OCI-LY7 (cell line): ENCODE results near the gene ARHGAP24. TPM values are rescaled to one million over a fixed set of nuclear protein-coding genes. Genes with fewer than 3 reads are reported as not detected.

Source experiments
- BruUV-seq: library from RNA; stranded (reverse); fragments of 400-500 nt; replicated peaks from 2 replicates; lab custom pipeline; 2021; lab: Mats Ljungman, UMichigan
- CTCF ChIA-PET: fragments of 300-600 bp; sonication (Branson Sonifier 250); formaldehyde crosslinking; loops from one replicate; lab custom pipeline; 2022; ENCODE audit warnings: antibody characterized with exemption; ENCODE audit not compliant: unreplicated experiment; lab: Charles Lee
- POLR2A ChIA-PET: fragments of 300-600 bp; sonication (Branson Sonifier 250); formaldehyde crosslinking; loops from one replicate; lab custom pipeline; 2022; ENCODE audit warnings: antibody characterized with exemption; lab: Charles Lee
- DNase-seq: peaks from one replicate; pipeline ENCODE4 v3.0.0-alpha.2; 2015; ENCODE audit warnings: low spot score
- H2AFZ ChIP-seq: fragments of 200-600 bp; sonication (generic), shearing (Covaris generic); 2 replicates; pipeline ENCODE4 v1.6.1; 2014; ENCODE audit warnings: mild to moderate bottlenecking, antibody characterized with exemption, low read length, moderate library complexity
- H3K27ac ChIP-seq: fragments of 200-600 bp; sonication (generic); 2 replicates; pipeline ENCODE4 v1.5.1; 2014; ENCODE audit warnings: mixed run types, low read depth, mild to moderate bottlenecking, moderate library complexity, low read length, inconsistent platforms; ENCODE audit not compliant: poor library complexity, severe bottlenecking
- H3K36me3 ChIP-seq: fragments of 200-600 bp; sonication (generic); 2 replicates; pipeline ENCODE4 v1.6.1; 2014; ENCODE audit warnings: mild to moderate bottlenecking, antibody characterized with exemption, low read length, moderate library complexity, mixed read lengths; ENCODE audit not compliant: insufficient read depth
- H3K4me1 ChIP-seq: fragments of 200-600 bp; sonication (generic); 2 replicates; pipeline ENCODE4 v1.5.1; 2014; ENCODE audit warnings: mild to moderate bottlenecking, low read length; ENCODE audit not compliant: insufficient read depth, poor library complexity, severe bottlenecking
- H3K4me2 ChIP-seq: fragments of 200-600 bp; sonication (generic); 2 replicates; pipeline ENCODE4 v1.6.1; 2014; ENCODE audit warnings: mild to moderate bottlenecking, low read length
- H3K4me3 ChIP-seq: fragments of 200-600 bp; sonication (generic); 2 replicates; pipeline ENCODE4 v1.5.1; 2014; ENCODE audit warnings: mild to moderate bottlenecking, low read depth, low read length; ENCODE audit not compliant: poor library complexity, severe bottlenecking
- H3K79me2 ChIP-seq: fragments of 200-600 bp; sonication (generic); 2 replicates; pipeline ENCODE4 v1.6.1; 2016; ENCODE audit warnings: low read depth, mild to moderate bottlenecking, low read length, moderate library complexity, mixed read lengths; ENCODE audit not compliant: insufficient read depth
- H3K9me2 ChIP-seq: fragments of 200-600 bp; sonication (generic); 2 replicates; pipeline ENCODE4 v1.6.1; 2016; ENCODE audit warnings: mild to moderate bottlenecking, low read length, mixed read lengths; ENCODE audit not compliant: insufficient read depth
- H3K9me3 ChIP-seq: fragments of 200-600 bp; sonication (generic); 2 replicates; pipeline ENCODE4 v1.6.1; 2014; ENCODE audit warnings: mild to moderate bottlenecking, mixed run types, low read length, mixed read lengths
- H4K20me1 ChIP-seq: fragments of 200-600 bp; sonication (generic); 2 replicates; pipeline ENCODE4 v1.6.1; 2014; ENCODE audit warnings: mild to moderate bottlenecking, antibody characterized with exemption, low read length, moderate library complexity, mixed read lengths; ENCODE audit not compliant: insufficient read depth
- CTCF ChIP-seq: fragments of 200-600 bp; sonication (generic); conservative IDR thresholded peaks from 2 replicates; pipeline ENCODE4 v1.5.1; 2014; ENCODE audit warnings: mild to moderate bottlenecking, antibody characterized with exemption, low read length, moderate library complexity, mixed read lengths
- EZH2phosphoT487 ChIP-seq: fragments of 200-600 bp; sonication (generic); IDR thresholded peaks from 2 replicates; pipeline ENCODE4 v1.6.1; 2018; ENCODE audit warnings: low read depth, borderline replicate concordance, mild to moderate bottlenecking, mixed run types, antibody characterized with exemption, low read length, moderate library complexity, mixed read lengths
- intact Hi-C: fragments of 100-400 bp; cut with micrococcal nuclease; formaldehyde crosslinking; loops from one replicate; pipeline ENCODE4 v1.10.0; 2022; ENCODE audit not compliant: unreplicated experiment
- total RNA-seq, 2 experiments: library from RNA; depleted of rRNA in 1 of 2; stranded (reverse); fragments of >200 nt in 1 of 2; shearing (Covaris generic) in 1 of 2; gene quantifications; 2 replicates each; pipeline ENCODE4 v1.2.3, GENCODE V29; 2014 to 2022

ARHGAP24 gene
- total RNA-seq, 2 experiments from 2014 or later: 0.88 to 4.4 TPM

- H3K4me3 ChIP-seq: no peak overlapping the region
- intact Hi-C loops: no loop called here
- H3K27ac ChIP-seq: no peak overlapping the region
- H3K9me2 ChIP-seq: no peaks in the 10 kb centered on the region
- TF ChIP-seq EZH2phosphoT487: no peak
- TF ChIP-seq CTCF: no peak
- POLR2A ChIA-PET: interaction anchor here (0.7 to 1.0 kb wide), 3 partner anchors 13 to 1484 kb away, joined by 3 read pairs; no protein-coding TSS in a partner anchor
- H3K4me1 ChIP-seq: no peaks in the 10 kb centered on the region
- no peaks in the 10 kb centered on the region for H4K20me1 ChIP-seq
- H2AFZ ChIP-seq: no peak overlapping the region
- CTCF ChIA-PET: no interaction called here
- H3K79me2 ChIP-seq: no peaks in the 10 kb centered on the region
- no peaks in the 10 kb centered on the region for H3K36me3 ChIP-seq
- DNase-seq: no peak
- H3K4me2 ChIP-seq: peak overlapping the region; percentile 14; the same call in 1 of the 2 replicates
- no TSS peak for BruUV-seq
- no peaks in the 10 kb centered on the region for H3K9me3 ChIP-seq
Measured at GRCh38 chr4:85482010-85482738, 7.2 kb downstream of the ARHGAP24 start.

- ChIA-PET CTCF (no interaction called here), POLR2A (interaction anchor here (1.0 kb wide), 2 partner anchors 10 to 13 kb away, joined by 3 to 7 read pairs; no protein-coding TSS in a partner anchor)
- H3K79me2 ChIP-seq: no peaks in the 10 kb centered on the region
- no peak for TF ChIP-seq EZH2phosphoT487
- intact Hi-C loops: no loop called here
- H3K36me3 ChIP-seq: no peaks in the 10 kb centered on the region
- no TSS peak for BruUV-seq
- DNase-seq: no peak
- H3K4me2 ChIP-seq: no peak overlapping the region
- H4K20me1 ChIP-seq: no peaks in the 10 kb centered on the region
- peaks cover 3% of the 10 kb centered on the region for H3K4me1 ChIP-seq
- H2AFZ ChIP-seq: no peak overlapping the region
- no peaks in the 10 kb centered on the region for H3K9me3 ChIP-seq
- H3K27ac ChIP-seq: no peak overlapping the region
- H3K4me3 ChIP-seq: no peak overlapping the region
- H3K9me2 ChIP-seq: no peaks in the 10 kb centered on the region
Measured at GRCh38 chr4:85486425-85487086, 11.6 kb downstream of the ARHGAP24 start.

GRCh38 chr4:85488416-85488815 lies 13.5 kb downstream of the ARHGAP24 start:
- Histone ChIP-seq H3K9me2 (no peaks in the 10 kb centered on the region), H3K4me1 (peaks cover 6% of the 10 kb centered on the region), H3K27ac (no peak overlapping the region), H3K9me3 (no peaks in the 10 kb centered on the region), H3K4me3 (no peak overlapping the region), H4K20me1 (no peaks in the 10 kb centered on the region), H2AFZ (no peak overlapping the region), H3K36me3 (no peaks in the 10 kb centered on the region), H3K4me2 (no peak overlapping the region), H3K79me2 (no peaks in the 10 kb centered on the region)
- BruUV-seq: no TSS peak
- intact Hi-C loops: no loop called here
- DNase-seq: no peak
- ChIA-PET POLR2A (interaction anchor here (1.0 to 5.0 kb wide), 3 partner anchors 10 to 16 kb away, joined by 4 to 31 read pairs (median 28); no protein-coding TSS in a partner anchor), CTCF (no interaction called here)
- TF ChIP-seq EZH2phosphoT487 (no peak), CTCF (no peak)
